Smooth muscle cell (in vitro differentiated cells): ENCODE data around the gene DRAM2. TPM values are rescaled to one million over a fixed set of nuclear protein-coding genes. Genes with fewer than 3 reads are reported as not detected.

Experiments
- DNase-seq: peaks from one replicate; lab custom pipeline; 2025; ENCODE audit not compliant: unreplicated experiment; lab: John Stamatoyannopoulos, UW
- H2AFZ ChIP-seq: fragments of 200-600 bp; sonication (generic); 2 replicates; pipeline ENCODE4 v1.6.0; 2016; ENCODE audit warnings: antibody characterized with exemption, low read depth, mild to moderate bottlenecking
- H3F3A ChIP-seq: fragments of 200-600 bp; sonication (generic); 2 replicates; pipeline ENCODE4 v1.6.0; 2017; ENCODE audit warnings: antibody characterized with exemption, low read depth
- H3K27ac ChIP-seq: fragments of 200-600 bp; sonication (generic); 2 replicates; pipeline ENCODE4 v1.5.1; 2016; ENCODE audit warnings: low read depth, mild to moderate bottlenecking
- H3K27me3 ChIP-seq: fragments of 200-600 bp; sonication (generic); 2 replicates; pipeline ENCODE4 v1.6.1; 2016; ENCODE audit warnings: low read depth, mild to moderate bottlenecking
- H3K36me3 ChIP-seq: fragments of 200-600 bp; sonication (generic); 2 replicates; pipeline ENCODE4 v1.5.1; 2016; ENCODE audit warnings: low read depth
- H3K4me1 ChIP-seq: fragments of 200-600 bp; sonication (generic); 2 replicates; pipeline ENCODE4 v1.5.1; 2016; ENCODE audit warnings: low read depth
- H3K4me2 ChIP-seq: fragments of 200-600 bp; sonication (generic); 2 replicates; pipeline ENCODE4 v1.6.0; 2016; ENCODE audit warnings: mild to moderate bottlenecking
- H3K4me3 ChIP-seq: fragments of 200-600 bp; sonication (generic); 2 replicates; pipeline ENCODE4 v1.5.1; 2016; ENCODE audit warnings: mild to moderate bottlenecking
- H3K79me2 ChIP-seq: fragments of 200-600 bp; sonication (generic); 2 replicates; pipeline ENCODE4 v1.6.0; 2016; ENCODE audit warnings: low read depth, mild to moderate bottlenecking
- H3K9ac ChIP-seq: fragments of 200-600 bp; sonication (generic); 2 replicates; pipeline ENCODE4 v1.6.0; 2016; ENCODE audit warnings: low read depth
- H3K9me3 ChIP-seq: fragments of 200-600 bp; sonication (generic); replicated peaks from 2 replicates; pipeline ENCODE4 v1.5.1; 2016; ENCODE audit warnings: low read depth
- H4K20me1 ChIP-seq: fragments of 200-600 bp; sonication (generic); 2 replicates; pipeline ENCODE4 v1.6.0; 2016; ENCODE audit warnings: low read depth
- CTCF ChIP-seq: fragments of 200-600 bp; sonication (generic); IDR thresholded peaks from 2 replicates; pipeline ENCODE4 v1.5.1; 2017; ENCODE audit warnings: borderline replicate concordance, mild to moderate bottlenecking, antibody characterized with exemption; ENCODE audit not compliant: insufficient read depth, poor library complexity, severe bottlenecking
- WGBS: methylation state at CpG from one replicate; pipeline ENCODE4 v1.1.7; 2016; ENCODE audit warnings: low lambda C conversion rate; 5-methylcytosine and 5-hydroxymethylcytosine counted together
- polyA plus RNA-seq: library from polyadenylated mRNA; unstranded; fragments of >200 nt; fragmentation: Nextera tagmentation; extraction: Ambion mirVana; gene quantifications from 2 replicates; pipeline ENCODE4 v1.2.1, GENCODE V29; 2016
- total RNA-seq: library from RNA; depleted of rRNA; stranded (reverse); fragments of >200 nt; gene quantifications from 2 replicates; pipeline ENCODE4 v1.2.3, GENCODE V29; 2014

DRAM2 gene
- total and polyA plus RNA-seq, 2 experiments from 2014 or later, result 80.3 to 122 TPM

GRCh38 chr1:111139324-111139955 is 453 bp downstream of the DRAM2 start:
- no peaks in the 10 kb centered on the region for H3K36me3 ChIP-seq
- no peak for DNase-seq
- H2AFZ ChIP-seq, result peak overlapping the region; percentile 99
- TF ChIP-seq CTCF, result no peak
- H3K9ac ChIP-seq, result peak overlapping the region; percentile 79
- peaks cover 23% of the 10 kb centered on the region for H3K4me1 ChIP-seq
- no peaks in the 10 kb centered on the region for H3K27me3 ChIP-seq
- peak overlapping the region; percentile 78 for H3K27ac ChIP-seq
- peaks cover 15% of the 10 kb centered on the region for H4K20me1 ChIP-seq
- H3K4me2 ChIP-seq, result peak overlapping the region; percentile 91
- under 1% methylated on average over 31 of the region's 33 CpGs for WGBS
- peaks cover 61% of the 10 kb centered on the region for H3K79me2 ChIP-seq
- H3K9me3 ChIP-seq, result no peaks in the 10 kb centered on the region
- peak overlapping the region; percentile 92 for H3K4me3 ChIP-seq
- H3F3A ChIP-seq, result peaks cover 6% of the 10 kb centered on the region

GRCh38 chr1:111133866-111134265 is 6.0 kb downstream of the DRAM2 start:
- Histone ChIP-seq H3K36me3 (peaks cover 9% of the 10 kb centered on the region), H3K4me1 (peaks cover 4% of the 10 kb centered on the region), H2AFZ (no peak overlapping the region), H3K9ac (no peak overlapping the region), H3K27me3 (no peaks in the 10 kb centered on the region), H3F3A (peaks cover 6% of the 10 kb centered on the region), H3K79me2 (peaks cover 15% of the 10 kb centered on the region), H3K4me2 (no peak overlapping the region), H3K27ac (no peak overlapping the region), H3K4me3 (no peak overlapping the region), H4K20me1 (no peaks in the 10 kb centered on the region), H3K9me3 (no peaks in the 10 kb centered on the region)
- 98% methylated on average over 1 of the region's 1 CpG for WGBS
- DNase-seq, result no peak
- TF ChIP-seq CTCF, result no peak

GRCh38 chr1:111131693-111132092 is 8.2 kb downstream of the DRAM2 start:
- DNase-seq, result no peak
- Histone ChIP-seq H3K9me3 (no peaks in the 10 kb centered on the region), H3K9ac (no peak overlapping the region), H3K27ac (no peak overlapping the region), H4K20me1 (peaks cover 3% of the 10 kb centered on the region), H3K4me2 (no peak overlapping the region), H3K36me3 (peaks cover 18% of the 10 kb centered on the region), H3K27me3 (no peaks in the 10 kb centered on the region), H3K4me1 (no peaks in the 10 kb centered on the region), H3K4me3 (no peak overlapping the region), H3K79me2 (no peaks in the 10 kb centered on the region), H3F3A (peaks cover 6% of the 10 kb centered on the region), H2AFZ (no peak overlapping the region)
- 90% methylated on average over 4 of the region's 4 CpGs for WGBS
- no peak for TF ChIP-seq CTCF

GRCh38 chr1:111129376-111129775 is 10.5 kb downstream of the DRAM2 start:
- TF ChIP-seq CTCF, result no peak
- Histone ChIP-seq H3K4me1 (no peaks in the 10 kb centered on the region), H3K27ac (no peak overlapping the region), H3K27me3 (no peaks in the 10 kb centered on the region), H3K9ac (no peak overlapping the region), H3K79me2 (no peaks in the 10 kb centered on the region), H3K4me3 (no peak overlapping the region), H3K9me3 (no peaks in the 10 kb centered on the region), H4K20me1 (peaks cover 3% of the 10 kb centered on the region), H2AFZ (no peak overlapping the region), H3F3A (no peaks in the 10 kb centered on the region), H3K4me2 (no peak overlapping the region), H3K36me3 (peaks cover 29% of the 10 kb centered on the region)
- 85% methylated on average over 1 of the region's 1 CpG for WGBS
- DNase-seq, result no peak
